MM.1S (cell line): ENCODE results near the gene ARL3.

ENCODE experiments used
- DNase-seq: peaks from one replicate; pipeline ENCODE4 v3.0.0-alpha.2; 2015
- H2AFZ ChIP-seq: fragments of 300-600 bp; sonication (generic); 2 replicates; pipeline ENCODE4 v1.6.0; 2016; ENCODE audit warnings: antibody characterized with exemption, low read length
- H3F3A ChIP-seq: fragments of 300-600 bp; sonication (generic); 2 replicates; pipeline ENCODE4 v1.6.1; 2016; ENCODE audit warnings: mild to moderate bottlenecking, antibody characterized with exemption, low read length, moderate library complexity, mixed read lengths; ENCODE audit not compliant: insufficient read depth
- H3K27ac ChIP-seq: fragments of 300-600 bp; sonication (generic); 2 replicates; pipeline ENCODE4 v1.5.1; 2016; ENCODE audit warnings: mild to moderate bottlenecking, low read length
- H3K27me3 ChIP-seq: fragments of 300-600 bp; sonication (generic); replicated peaks from 2 replicates; pipeline ENCODE4 v1.6.0; 2016; ENCODE audit warnings: low read length; ENCODE audit not compliant: insufficient read depth
- H3K36me3 ChIP-seq: fragments of 300-600 bp; sonication (generic); replicated peaks from 2 replicates; pipeline ENCODE4 v1.6.1; 2016; ENCODE audit warnings: mild to moderate bottlenecking, low read length, mixed read lengths; ENCODE audit not compliant: insufficient read depth
- H3K4me1 ChIP-seq: fragments of 300-600 bp; sonication (generic); 2 replicates; pipeline ENCODE4 v1.6.1; 2016; ENCODE audit warnings: low read length, mixed read lengths
- H3K4me2 ChIP-seq: fragments of 300-600 bp; sonication (generic); 2 replicates; pipeline ENCODE4 v1.6.0; 2016; ENCODE audit warnings: low read depth, low read length
- H3K4me3 ChIP-seq: fragments of 300-600 bp; sonication (generic); 2 replicates; pipeline ENCODE4 v1.5.1; 2016; ENCODE audit warnings: low read length, mixed read lengths
- H3K79me2 ChIP-seq: fragments of 300-600 bp; sonication (generic); 2 replicates; pipeline ENCODE4 v1.6.1; 2016; ENCODE audit warnings: mixed run types, low read length, mixed read lengths
- H3K9ac ChIP-seq: fragments of 300-600 bp; sonication (generic); 2 replicates; pipeline ENCODE4 v1.6.1; 2016; ENCODE audit warnings: low read length, mixed read lengths
- H3K9me2 ChIP-seq: fragments of 300-600 bp; sonication (generic); replicated peaks from 2 replicates; pipeline ENCODE4 v1.6.1; 2016; ENCODE audit warnings: mild to moderate bottlenecking, low read length, mixed read lengths; ENCODE audit not compliant: insufficient read depth
- H3K9me3 ChIP-seq: fragments of 300-600 bp; sonication (generic); replicated peaks from 2 replicates; pipeline ENCODE4 v1.6.1; 2016; ENCODE audit warnings: mild to moderate bottlenecking, low read length, mixed read lengths; ENCODE audit not compliant: insufficient read depth
- H4K20me1 ChIP-seq: fragments of 300-600 bp; sonication (generic); 2 replicates; pipeline ENCODE4 v1.6.1; 2016; ENCODE audit warnings: mild to moderate bottlenecking, low read length, moderate library complexity, mixed read lengths; ENCODE audit not compliant: insufficient read depth
- EZH2 ChIP-seq: fragments of 300-600 bp; sonication (generic); optimal IDR thresholded peaks from 2 replicates; pipeline ENCODE3; 2017; ENCODE audit warnings: low read depth, mild to moderate bottlenecking, antibody characterized with exemption, low read length, mixed read lengths
- EZH2phosphoT487 ChIP-seq: fragments of 300-600 bp; sonication (generic); IDR thresholded peaks from 2 replicates; pipeline ENCODE4 v1.6.1; 2018; ENCODE audit warnings: antibody characterized with exemption, low read length
- TF ChIP-seq, protein P1 (sequence below): fragments of 300-600 bp; sonication (generic); IDR thresholded peaks from 2 replicates; pipeline ENCODE4 v1.5.1; 2016; ENCODE audit warnings: antibody characterized with exemption, low read length, mixed read lengths

ARL3 gene

DNA sequence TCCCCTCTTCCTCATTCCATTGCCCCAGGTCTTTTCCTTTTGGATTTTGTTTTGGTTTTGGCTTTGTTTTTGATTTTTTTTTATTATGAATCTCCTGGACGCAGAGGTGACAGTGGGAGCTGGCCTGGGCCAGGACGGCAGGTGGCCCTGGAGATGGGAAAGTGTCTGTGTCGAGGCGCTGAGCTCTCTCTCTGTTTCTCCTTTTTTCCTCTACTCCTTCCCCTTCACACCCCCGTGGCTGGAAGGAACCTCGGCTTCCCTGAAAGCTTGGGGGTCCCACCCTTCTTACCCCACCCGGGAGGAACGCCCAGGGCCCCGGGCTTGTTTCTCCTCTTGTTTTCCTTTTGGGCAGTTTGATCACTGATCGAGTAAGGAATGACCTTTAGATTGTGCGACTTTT is 56.7 kb downstream of the ARL3 start:
- no peak for TF ChIP-seq EZH2
- TF ChIP-seq EZH2phosphoT487, result no peak
- TF ChIP-seq, protein P1, sequence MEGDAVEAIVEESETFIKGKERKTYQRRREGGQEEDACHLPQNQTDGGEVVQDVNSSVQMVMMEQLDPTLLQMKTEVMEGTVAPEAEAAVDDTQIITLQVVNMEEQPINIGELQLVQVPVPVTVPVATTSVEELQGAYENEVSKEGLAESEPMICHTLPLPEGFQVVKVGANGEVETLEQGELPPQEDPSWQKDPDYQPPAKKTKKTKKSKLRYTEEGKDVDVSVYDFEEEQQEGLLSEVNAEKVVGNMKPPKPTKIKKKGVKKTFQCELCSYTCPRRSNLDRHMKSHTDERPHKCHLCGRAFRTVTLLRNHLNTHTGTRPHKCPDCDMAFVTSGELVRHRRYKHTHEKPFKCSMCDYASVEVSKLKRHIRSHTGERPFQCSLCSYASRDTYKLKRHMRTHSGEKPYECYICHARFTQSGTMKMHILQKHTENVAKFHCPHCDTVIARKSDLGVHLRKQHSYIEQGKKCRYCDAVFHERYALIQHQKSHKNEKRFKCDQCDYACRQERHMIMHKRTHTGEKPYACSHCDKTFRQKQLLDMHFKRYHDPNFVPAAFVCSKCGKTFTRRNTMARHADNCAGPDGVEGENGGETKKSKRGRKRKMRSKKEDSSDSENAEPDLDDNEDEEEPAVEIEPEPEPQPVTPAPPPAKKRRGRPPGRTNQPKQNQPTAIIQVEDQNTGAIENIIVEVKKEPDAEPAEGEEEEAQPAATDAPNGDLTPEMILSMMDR, result no peak
- no peaks in the 10 kb centered on the region for H3K36me3 ChIP-seq

DNA sequence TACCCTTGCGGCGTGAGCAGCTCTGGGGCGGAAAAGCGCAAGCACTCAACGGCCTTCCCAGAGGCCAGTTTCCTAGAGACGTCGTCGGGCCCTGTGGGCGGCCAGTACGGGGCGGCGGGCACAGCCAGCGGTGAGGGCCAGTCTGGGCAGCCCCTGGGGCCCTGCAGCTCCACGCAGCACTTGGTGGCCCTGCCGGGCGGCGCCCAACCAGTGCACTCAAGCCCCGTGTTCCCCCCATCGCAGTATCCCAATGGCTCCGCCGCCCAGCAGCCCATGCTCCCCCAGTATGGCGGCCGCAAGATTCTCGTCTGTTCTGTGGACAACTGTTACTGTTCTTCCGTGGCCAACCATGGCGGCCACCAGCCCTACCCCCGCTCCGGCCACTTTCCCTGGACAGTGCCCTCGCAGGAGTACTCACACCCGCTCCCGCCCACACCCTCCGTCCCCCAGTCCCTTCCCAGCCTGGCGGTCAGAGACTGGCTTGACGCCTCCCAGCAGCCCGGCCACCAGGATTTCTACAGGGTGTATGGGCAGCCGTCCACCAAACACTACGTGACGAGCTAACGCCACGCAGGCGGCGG is 57.3 kb downstream of the ARL3 start:
- Histone ChIP-seq H3K79me2 (peaks cover 48% of the 10 kb centered on the region), H4K20me1 (peaks cover 7% of the 10 kb centered on the region; the same call in 1 of the 2 replicates), H3K4me2 (no peak overlapping the region), H3K9me2 (no peaks in the 10 kb centered on the region), H3K27ac (no peak overlapping the region), H3F3A (peaks cover 30% of the 10 kb centered on the region), H3K27me3 (no peaks in the 10 kb centered on the region), H3K4me3 (no peak overlapping the region), H2AFZ (no peak overlapping the region), H3K9me3 (no peaks in the 10 kb centered on the region), H3K36me3 (no peaks in the 10 kb centered on the region), H3K9ac (no peak overlapping the region), H3K4me1 (peaks cover 24% of the 10 kb centered on the region)
- no peak for TF ChIP-seq EZH2phosphoT487
- TF ChIP-seq, protein P1, result no peak
- no peak for TF ChIP-seq EZH2
- DNase-seq, result no peak

More for the DNA sequence above, 56.7 kb downstream of the ARL3 start:
- no peak overlapping the region for H3K4me2 ChIP-seq
- H3K4me3 ChIP-seq, result no peak overlapping the region
- no peaks in the 10 kb centered on the region for H3K27me3 ChIP-seq
- H3K27ac ChIP-seq, result no peak overlapping the region
- no peaks in the 10 kb centered on the region for H3K9me3 ChIP-seq
- no peak overlapping the region for H3K9ac ChIP-seq
- H3F3A ChIP-seq, result peaks cover 26% of the 10 kb centered on the region
- H3K9me2 ChIP-seq, result no peaks in the 10 kb centered on the region
- H2AFZ ChIP-seq, result no peak overlapping the region
- H3K79me2 ChIP-seq, result peaks cover 42% of the 10 kb centered on the region
- 0 out of 2 replicates have a peak, but pooled peaks cover 3% of the 10 kb centered on the region for H4K20me1 ChIP-seq
- no peak for DNase-seq
- H3K4me1 ChIP-seq, result peaks cover 19% of the 10 kb centered on the region

DNA sequence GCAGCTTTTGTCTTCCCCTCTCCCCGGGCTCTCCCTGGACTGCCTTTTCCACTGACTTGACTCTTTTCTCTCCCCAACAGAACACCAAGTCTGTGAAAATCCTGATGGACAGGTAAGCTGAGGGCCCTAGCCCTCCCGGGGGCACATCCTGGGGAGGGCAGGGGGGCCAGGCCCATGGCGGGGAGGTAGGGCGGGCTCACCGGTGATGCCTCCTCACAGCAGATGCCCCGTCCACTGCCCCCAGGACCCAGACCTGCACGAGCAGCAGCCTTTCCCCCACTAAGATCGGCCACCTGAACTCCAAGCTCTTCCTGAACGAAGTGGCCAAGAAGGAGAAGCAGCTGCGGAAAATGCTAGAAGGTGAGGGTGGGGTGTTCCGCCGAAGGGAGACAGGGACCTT is 58.2 kb downstream of the ARL3 start:
- Histone ChIP-seq H2AFZ (no peak overlapping the region), H3K9me3 (no peaks in the 10 kb centered on the region), H3F3A (peaks cover 29% of the 10 kb centered on the region), H3K4me3 (no peak overlapping the region), H3K27me3 (no peaks in the 10 kb centered on the region), H3K79me2 (peaks cover 56% of the 10 kb centered on the region), H3K4me1 (peaks cover 26% of the 10 kb centered on the region), H3K27ac (no peak overlapping the region), H3K9me2 (no peaks in the 10 kb centered on the region), H4K20me1 (peaks cover 12% of the 10 kb centered on the region), H3K9ac (no peak overlapping the region), H3K4me2 (no peak overlapping the region), H3K36me3 (no peaks in the 10 kb centered on the region)
- TF ChIP-seq EZH2, result no peak
- peak; percentile 0 for DNase-seq

DNA sequence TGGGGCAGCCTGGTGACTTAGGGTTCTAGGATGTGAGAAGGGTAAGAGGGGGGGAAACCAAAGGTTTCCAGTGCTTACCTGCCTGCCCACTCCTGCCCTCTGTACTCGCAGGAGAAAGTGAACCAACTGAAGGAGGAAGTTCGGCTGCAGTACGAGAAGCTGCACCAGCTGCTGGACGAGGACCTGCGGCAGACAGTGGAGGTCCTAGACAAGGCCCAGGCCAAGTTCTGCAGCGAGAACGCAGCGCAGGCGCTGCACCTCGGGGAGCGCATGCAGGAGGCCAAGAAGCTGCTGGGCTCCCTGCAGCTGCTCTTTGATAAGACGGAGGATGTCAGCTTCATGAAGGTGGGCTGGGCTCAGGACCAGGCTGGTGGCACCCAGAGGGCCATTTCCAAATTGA is 59.2 kb downstream of the ARL3 start:
- Histone ChIP-seq H2AFZ (no peak overlapping the region), H3K27me3 (no peaks in the 10 kb centered on the region), H3K79me2 (peaks cover 67% of the 10 kb centered on the region), H3K4me3 (no peak overlapping the region), H3K4me1 (peaks cover 25% of the 10 kb centered on the region), H3K36me3 (no peaks in the 10 kb centered on the region), H3K9me3 (no peaks in the 10 kb centered on the region), H3K9ac (no peak overlapping the region), H3K9me2 (no peaks in the 10 kb centered on the region), H3K4me2 (no peak overlapping the region), H4K20me1 (peaks cover 14% of the 10 kb centered on the region), H3K27ac (no peak overlapping the region), H3F3A (peaks cover 20% of the 10 kb centered on the region; the same call in 1 of the 2 replicates)
- DNase-seq, result no peak
- no peak for TF ChIP-seq EZH2
- TF ChIP-seq, protein P1, result no peak
- TF ChIP-seq EZH2phosphoT487, result no peak
